GM11168 (cell line): ENCODE results near the gene CENPU.
"Not testable (repeated sequence)": the region's sequence is repeated elsewhere in the genome, so short reads cannot be mapped to it uniquely, and the experiment has no call there.

Experiments used
- in situ Hi-C: fragments of 300-500 bp; cut with MboI; formaldehyde crosslinking; loops from one replicate; pipeline ENCODE4 v1.12.0; 2022; ENCODE audit warnings: low sequenced_read_pairs; ENCODE audit not compliant: unreplicated experiment

The CENPU gene

GRCh38 chr4:184733654-184734524 is at the start of gene CENPU:
TSS of gene CENPU (minus strand) at chr4:184734096. CDS start at chr4:184734062, 34 bp downstream.
- in situ Hi-C loops, result no loop called here

DNA sequence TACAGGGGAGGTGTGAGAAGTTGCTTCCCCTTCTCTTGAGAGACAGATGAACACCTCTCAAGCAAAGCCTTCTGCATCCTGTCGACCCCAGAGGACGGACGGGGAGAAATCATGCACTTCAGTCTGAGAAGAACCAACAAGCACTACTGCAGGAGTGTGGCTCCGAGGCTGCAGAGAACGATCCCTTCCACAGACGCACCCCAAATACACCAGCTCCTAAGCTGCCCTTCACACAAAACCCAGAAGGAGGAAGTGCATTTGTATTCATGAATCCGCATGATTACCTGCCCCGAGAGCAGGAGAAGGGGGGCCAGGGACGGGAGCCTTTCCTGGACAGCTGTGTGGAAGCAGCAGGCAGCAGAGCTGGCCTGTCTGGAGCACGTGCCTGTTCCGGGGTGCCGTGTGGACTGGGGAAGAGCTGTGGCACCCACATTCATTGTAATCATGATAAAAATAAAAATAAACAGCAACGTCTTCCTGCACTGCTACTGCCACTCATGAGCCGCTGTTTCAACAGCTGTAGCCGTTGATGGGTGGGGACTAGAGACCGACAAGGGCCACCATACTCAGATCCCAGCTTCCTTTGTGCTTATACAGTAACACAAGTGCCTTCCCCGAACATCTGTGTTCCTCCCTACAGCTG is 49.0 kb upstream of the CENPU start:
- in situ Hi-C loops, result no loop called here

GRCh38 chr4:184779160-184779559 is 45.3 kb upstream of the CENPU start:
- in situ Hi-C loops, result not testable (repeated sequence)

DNA sequence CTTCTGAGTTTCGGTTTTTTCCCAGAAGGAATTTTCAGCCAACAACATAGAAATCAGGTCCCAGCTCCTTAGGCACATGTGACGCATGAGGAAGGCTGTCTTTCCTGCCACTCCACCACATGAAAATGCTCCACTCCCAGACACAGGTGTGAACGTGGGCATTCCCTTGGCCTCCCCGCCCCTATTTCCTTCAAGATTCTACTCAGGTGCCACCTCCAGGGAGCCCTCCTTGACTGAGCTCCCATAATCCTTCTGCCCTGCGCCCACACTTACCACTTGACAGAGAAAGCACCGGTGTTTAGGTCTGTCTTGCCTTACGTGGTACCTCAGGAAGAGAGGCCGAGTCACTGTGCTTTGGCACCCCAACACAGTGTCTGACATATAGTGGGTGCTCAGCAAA is 44.4 kb upstream of the CENPU start:
- in situ Hi-C loops, result no loop called here

GRCh38 chr4:184776821-184777220 is 42.9 kb upstream of the CENPU start:
- in situ Hi-C loops, result no loop called here

DNA sequence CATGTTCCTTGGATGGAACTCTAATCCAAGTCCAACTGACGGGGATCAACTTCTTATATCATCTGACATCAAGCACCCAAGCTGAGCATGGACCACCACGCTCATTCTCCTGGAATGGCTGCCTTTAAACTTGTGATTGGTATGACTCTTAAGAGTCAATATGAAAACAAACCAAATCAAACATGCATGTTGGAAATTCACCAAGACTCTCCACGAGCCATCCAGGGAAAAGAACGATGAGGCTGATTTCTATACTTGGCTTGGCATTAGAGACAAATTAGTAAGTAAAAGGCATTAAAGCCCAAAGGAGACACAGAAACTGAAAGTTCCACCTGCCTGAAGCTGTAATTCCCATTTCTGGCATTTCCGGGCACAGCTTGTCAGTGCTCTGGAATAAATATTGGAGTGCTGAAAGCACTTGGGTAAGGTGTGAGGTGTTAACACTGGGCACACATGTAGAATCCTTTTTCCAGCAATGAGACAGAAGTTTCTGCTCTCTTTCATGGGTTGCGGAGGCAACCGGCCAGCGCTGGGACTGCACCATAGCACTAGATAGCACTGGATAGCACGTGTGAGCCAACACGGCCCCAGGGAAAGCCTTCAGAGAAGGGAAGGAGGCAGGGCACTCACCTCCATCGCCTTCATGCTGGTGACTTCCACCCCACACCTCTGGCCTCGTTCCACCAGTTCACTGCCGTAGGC is 42.1 kb upstream of the CENPU start:
- in situ Hi-C loops, result no loop called here

DNA sequence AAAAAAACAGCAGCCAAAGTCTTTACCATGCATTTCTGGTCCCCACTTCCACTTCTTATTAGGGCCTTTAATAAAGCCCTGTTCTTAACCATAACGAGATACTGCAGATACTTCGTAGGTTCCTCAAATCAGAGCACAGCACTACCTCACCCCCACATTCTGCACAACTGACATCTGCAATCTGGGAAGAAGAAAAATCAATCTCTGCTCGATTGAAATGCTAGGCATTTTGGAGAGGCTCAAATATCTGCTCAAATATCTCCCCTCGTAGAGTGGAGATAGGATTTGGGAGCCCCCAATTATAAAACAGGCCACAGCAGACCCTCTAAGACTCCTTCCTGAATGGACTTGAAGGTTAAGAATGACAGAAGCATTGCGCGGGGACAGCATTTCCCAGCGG is 40.3 kb upstream of the CENPU start:
- in situ Hi-C loops, result no loop called here

GRCh38 chr4:184771416-184771815 is 37.5 kb upstream of the CENPU start:
- in situ Hi-C loops, result no loop called here

DNA sequence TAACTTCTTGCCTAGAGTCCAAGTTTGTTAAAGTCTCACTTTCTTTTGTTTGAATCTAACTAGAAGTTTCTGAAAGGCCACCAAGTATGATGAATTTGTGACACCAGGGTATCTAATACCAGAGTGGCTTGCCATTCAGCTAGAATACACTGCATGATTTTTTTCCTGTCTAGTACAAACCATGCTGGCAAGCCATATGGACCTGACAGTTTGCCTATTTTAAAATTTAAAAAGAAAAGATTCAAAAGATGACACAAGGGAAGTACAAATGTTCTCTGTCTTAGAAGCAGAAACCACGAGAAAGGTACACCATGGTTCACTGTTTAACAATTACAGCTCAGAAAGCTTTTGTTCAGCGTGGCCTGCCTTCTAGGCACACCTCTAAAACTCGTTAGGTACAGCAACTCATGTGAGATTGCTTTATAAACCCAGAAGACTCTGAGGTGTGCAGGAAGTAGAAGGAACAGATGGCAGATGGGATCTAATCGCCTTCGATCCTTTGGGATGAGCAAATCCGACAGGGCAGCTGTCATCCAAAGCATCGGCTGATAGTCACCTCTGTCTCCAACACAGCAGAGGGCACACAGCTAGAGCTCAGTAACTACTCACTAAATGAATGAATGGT is 35.4 kb upstream of the CENPU start:
- in situ Hi-C loops, result loop anchor here (10.0 kb wide), 1 partner anchor 206 kb away; no protein-coding TSS in a partner anchor

DNA sequence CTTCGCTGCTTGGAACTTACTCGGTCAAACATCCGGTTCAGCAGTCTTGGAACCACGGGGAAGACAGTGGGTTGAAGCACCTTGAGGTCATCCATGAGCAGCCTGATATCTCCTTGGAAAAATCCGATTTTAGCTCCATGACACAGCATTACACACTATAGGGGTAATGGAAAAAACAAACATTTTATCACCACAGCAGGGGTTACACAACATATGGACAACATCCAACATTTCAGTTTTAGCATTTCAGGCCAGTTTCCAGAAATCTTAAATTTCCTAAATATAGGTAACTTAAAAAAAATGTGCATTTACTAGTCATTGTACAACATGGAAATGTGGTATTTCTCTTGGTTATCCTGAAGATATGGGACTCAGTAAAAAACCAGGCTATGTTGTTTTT is 34.4 kb upstream of the CENPU start:
- in situ Hi-C loops, result loop anchor here (10.0 kb wide), 1 partner anchor 207 kb away; no protein-coding TSS in a partner anchor

DNA sequence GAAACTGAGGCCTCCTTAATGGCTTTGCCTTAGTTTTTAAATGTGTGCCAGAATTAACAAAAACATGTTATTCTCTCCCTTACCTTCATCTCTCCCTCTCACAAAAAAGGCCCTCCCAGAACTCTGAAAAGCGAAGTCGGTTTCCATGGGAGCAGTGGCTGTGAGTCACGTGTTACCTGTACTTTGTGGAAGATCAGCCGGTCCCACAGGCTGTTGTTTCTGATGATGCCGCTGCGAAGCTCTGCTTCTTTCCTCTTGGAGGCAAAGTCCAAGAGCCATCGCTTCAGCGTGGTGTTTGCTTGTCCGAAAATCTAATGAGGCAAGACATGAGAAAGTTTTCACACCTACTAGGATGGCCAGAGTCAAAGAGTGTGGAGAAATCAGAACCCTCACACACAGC is 32.5 kb upstream of the CENPU start:
- in situ Hi-C loops, result loop anchor here (10.0 kb wide), 1 partner anchor 208 kb away; no protein-coding TSS in a partner anchor

DNA sequence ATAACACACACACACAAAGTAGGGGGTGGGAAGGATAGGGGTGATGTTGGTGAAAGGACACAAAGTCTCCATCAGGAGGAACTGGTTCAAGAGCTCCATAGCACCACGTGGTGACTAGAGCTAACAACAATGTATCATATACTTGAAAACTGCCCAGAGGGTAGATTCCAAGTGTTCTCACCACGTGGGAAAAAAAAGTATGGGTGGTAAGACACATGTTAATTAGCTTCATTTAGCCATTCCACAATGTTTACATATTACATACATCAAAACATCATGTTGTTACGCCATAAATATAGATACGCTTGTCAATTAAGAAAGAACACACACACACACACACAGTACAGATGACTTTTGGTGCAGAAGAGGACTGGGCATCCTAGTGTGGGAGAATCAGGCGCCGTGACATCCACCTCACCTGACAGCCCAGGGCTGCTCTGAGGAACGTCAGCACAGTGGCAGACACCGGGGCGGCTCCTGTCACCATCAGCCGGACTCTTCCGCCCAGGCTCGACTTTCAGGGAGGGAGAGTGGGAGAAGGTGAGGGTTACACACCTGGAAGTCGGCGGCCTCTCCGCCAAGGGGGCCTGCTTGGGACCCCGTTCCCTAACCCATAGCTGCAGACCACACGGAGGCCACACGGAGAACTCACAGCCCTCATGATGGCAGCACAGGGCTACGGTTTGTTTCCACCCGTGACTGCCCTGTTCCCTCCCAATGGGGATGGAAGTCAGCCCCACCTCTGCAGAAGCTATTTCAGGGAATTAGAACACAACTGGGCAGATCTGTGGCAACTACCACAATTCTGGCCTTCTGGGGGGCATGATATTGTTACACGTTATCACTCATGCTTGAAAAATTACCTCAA is 31.8 kb upstream of the CENPU start:
- in situ Hi-C loops, result loop anchor here (10.0 kb wide), 1 partner anchor 209 kb away; no protein-coding TSS in a partner anchor

DNA sequence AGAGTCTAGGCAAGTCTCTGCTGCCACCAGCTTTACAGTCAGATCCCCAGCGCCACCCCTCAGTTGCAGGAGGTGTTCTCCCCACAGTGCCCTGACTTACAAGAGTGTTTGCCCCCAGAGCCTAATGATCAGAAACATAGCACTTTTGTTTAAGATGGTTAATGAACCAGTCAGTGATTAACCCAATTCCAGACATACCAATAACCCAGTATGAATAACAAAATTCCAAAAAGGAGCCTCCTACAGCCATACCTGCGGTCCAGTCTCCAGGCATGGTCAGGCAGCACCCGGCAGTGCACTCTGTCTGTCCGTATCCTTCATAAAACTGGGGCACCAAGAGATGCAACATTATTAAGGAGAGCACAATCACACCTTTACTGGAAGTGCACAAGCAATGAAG is 30.7 kb upstream of the CENPU start:
- in situ Hi-C loops, result loop anchor here (10.0 kb wide), 1 partner anchor 210 kb away; no protein-coding TSS in a partner anchor

DNA sequence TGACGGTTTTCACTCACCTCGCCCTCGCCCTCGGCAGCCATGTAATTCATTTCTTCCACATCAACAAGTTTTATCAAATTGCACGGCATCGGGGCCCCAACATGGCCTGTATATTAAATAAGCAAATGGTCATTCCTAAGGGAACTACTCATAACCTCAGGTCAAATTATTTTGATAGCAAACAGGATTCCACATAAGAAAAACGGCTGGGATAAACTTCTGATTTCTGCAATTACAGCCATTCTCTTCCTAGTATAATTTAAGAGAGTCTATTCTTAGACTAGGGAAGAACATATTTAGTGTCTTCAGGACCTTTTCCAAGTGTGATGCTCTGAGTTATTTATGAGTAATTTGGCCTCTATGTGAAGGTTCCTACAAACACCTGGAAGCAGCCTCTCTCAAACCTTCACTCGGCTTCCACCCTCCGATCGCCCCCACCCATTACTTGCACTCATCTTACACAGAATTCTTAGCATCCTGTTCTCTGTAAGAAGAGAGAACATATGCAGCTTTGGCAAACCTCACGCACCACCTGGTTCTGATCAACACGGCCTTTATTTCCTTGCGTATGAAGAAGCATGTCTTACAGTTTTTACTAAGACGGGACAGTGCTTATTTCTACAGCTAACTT is 29.4 kb upstream of the CENPU start:
- in situ Hi-C loops, result loop anchor here (10.0 kb wide), 1 partner anchor 212 kb away; no protein-coding TSS in a partner anchor

- in situ Hi-C loops, result loop anchor here (10.0 kb wide), 1 partner anchor 213 kb away; no protein-coding TSS in a partner anchor
These were observed 28.2 kb upstream of the CENPU start for GRCh38 chr4:184762100-184762499.

DNA sequence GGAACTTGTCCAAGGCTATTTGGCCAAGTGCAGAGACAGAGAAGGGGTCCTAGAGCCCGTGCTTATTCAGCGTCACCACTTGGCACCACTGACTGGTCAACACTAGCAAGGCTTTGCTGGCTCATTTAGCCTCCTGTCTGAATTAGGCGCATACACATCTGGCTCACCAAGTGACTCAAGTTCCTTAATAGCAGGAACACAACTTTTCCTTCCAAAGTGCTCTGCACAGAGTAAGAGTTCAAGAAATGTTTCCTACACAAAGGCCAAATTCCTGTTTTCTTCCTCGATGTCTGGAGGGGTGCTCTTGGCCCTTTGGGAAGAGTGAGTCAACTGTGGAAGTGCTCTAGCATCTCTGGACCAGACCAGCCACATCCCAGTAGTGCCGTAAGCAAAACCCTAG is 26.8 kb upstream of the CENPU start:
- in situ Hi-C loops, result loop anchor here (10.0 kb wide), 1 partner anchor 214 kb away; no protein-coding TSS in a partner anchor

- in situ Hi-C loops, result no loop called here
These were observed 23.9 kb upstream of the CENPU start for GRCh38 chr4:184757810-184758209.

DNA sequence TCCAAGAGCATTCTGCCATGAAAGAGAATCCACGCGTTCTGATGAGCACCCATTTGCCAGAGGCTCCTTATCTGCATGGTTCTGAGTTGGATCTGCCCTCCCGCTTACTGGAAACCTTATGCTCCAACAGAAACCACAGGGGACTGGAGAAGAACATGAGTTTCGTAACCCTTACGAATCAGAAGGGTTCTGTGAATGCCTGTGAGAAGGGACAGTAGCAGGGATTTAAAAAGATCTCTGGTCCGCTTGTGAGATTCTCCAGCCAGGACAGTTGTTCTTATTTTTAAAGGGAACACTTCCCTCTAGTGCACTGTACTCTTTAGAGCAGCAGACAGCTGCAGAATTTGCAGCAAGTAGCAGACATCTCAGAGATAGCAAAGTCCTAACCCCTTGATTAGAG is 22.5 kb upstream of the CENPU start:
- in situ Hi-C loops, result no loop called here

DNA sequence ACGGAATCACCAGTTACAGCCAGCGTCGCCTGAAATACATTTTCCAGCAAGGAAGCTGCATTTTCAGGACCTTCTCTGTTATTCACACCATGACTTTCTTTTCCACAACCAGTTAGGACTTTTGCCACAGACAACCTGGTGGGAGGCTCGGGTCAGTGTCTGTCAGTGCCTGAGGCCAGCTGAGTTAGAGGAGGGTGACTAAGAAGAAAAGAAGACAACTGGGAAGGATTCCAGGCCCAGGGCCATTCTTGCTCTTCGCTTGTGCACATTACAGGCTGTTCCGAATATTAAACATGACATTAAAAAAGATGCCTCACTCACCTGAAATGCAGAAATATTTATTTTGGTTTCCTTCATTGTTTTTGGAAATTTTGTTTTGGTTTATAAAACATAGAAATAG is 21.4 kb upstream of the CENPU start:
- in situ Hi-C loops, result no loop called here
